Common myeloid progenitor, CD34-positive (primary cell): ENCODE results near the gene LIPC.

Source experiments
- CTCF ChIA-PET: fragments of 350-600 bp; sonication (Branson Sonifier 250); formaldehyde crosslinking; loops from one replicate; lab custom pipeline; 2021; ENCODE audit warnings: antibody characterized with exemption; lab: Charles Lee
- POLR2A ChIA-PET: fragments of 350-600 bp; sonication (Branson Sonifier 250); formaldehyde crosslinking; loops from one replicate; lab custom pipeline; 2021; ENCODE audit warnings: antibody characterized with exemption; lab: Charles Lee
- DNase-seq, 3 donors: peaks; one replicate each; pipeline versions ENCODE4 v3.0.0 to v3.0.0-alpha.2; 2013
- H3K27ac ChIP-seq, 2 experiments: 1 replicate in 1 of 2; 2 replicates in 1 of 2; pipeline ENCODE4 v1.7.0; 2013; ENCODE audit warnings: inconsistent platforms in 2 of 2, low read length in 2 of 2, mild to moderate bottlenecking in 2 of 2, low read depth in 1 of 2, moderate library complexity in 1 of 2; ENCODE audit not compliant: severe bottlenecking in 2 of 2, insufficient read depth in 1 of 2, poor library complexity in 1 of 2
- H3K27me3 ChIP-seq, 5 experiments: replicated peaks in 2 of 5; 1 replicate in 3 of 5; 2 replicates in 2 of 5; pipeline versions ENCODE4 v1.6.1 to v1.7.0; 2013; ENCODE audit warnings: low read length in 4 of 5, mild to moderate bottlenecking in 2 of 5, moderate library complexity in 2 of 5, inconsistent platforms in 1 of 5; ENCODE audit not compliant: insufficient read depth in 5 of 5, control insufficient read depth in 4 of 5
- H3K36me3 ChIP-seq, 4 experiments: 1 replicate in 2 of 4; 2 replicates in 2 of 4; pipeline versions ENCODE4 v1.6.1 to v1.7.0; 2013; ENCODE audit warnings: low read length in 3 of 4, control low read depth in 1 of 4, mild to moderate bottlenecking in 1 of 4; ENCODE audit not compliant: control insufficient read depth in 4 of 4, insufficient read depth in 4 of 4
- H3K4me1 ChIP-seq, 4 experiments: 1 replicate in 3 of 4; 2 replicates in 1 of 4; pipeline versions ENCODE4 v1.6.1 to v1.7.1; 2013; ENCODE audit warnings: low read length in 3 of 4, mild to moderate bottlenecking in 3 of 4, control low read depth in 1 of 4, inconsistent platforms in 1 of 4, moderate library complexity in 1 of 4; ENCODE audit not compliant: control insufficient read depth in 4 of 4, insufficient read depth in 4 of 4; ENCODE audit errors: control extremely low read depth in 1 of 4
- H3K4me3 ChIP-seq, 7 experiments: 1 replicate in 4 of 7; 2 replicates in 3 of 7; pipeline versions ENCODE4 v1.5.1 to v1.7.0; 2013; ENCODE audit warnings: mild to moderate bottlenecking in 7 of 7, low read length in 6 of 7, moderate library complexity in 6 of 7, inconsistent platforms in 2 of 7, low read depth in 2 of 7, control low read depth in 1 of 7; ENCODE audit not compliant: insufficient read depth in 4 of 7, control insufficient read depth in 1 of 7; ENCODE audit errors: extremely low read depth in 1 of 7
- H3K9me3 ChIP-seq, 5 experiments: 1 replicate in 4 of 5; 2 replicates in 1 of 5; pipeline versions ENCODE4 v1.6.1 to v1.7.1; 2013; ENCODE audit warnings: low read length in 4 of 5, mild to moderate bottlenecking in 2 of 5, inconsistent platforms in 1 of 5, low read depth in 1 of 5, moderate library complexity in 1 of 5; ENCODE audit not compliant: control insufficient read depth in 4 of 5, insufficient read depth in 2 of 5; ENCODE audit errors: control extremely low read depth in 1 of 5
- WGBS: methylation state at CpG from one replicate; pipeline ENCODE4 v1.1.5; 2013; ENCODE audit not compliant: insufficient coverage; 5-methylcytosine and 5-hydroxymethylcytosine counted together

Gene LIPC

DNA sequence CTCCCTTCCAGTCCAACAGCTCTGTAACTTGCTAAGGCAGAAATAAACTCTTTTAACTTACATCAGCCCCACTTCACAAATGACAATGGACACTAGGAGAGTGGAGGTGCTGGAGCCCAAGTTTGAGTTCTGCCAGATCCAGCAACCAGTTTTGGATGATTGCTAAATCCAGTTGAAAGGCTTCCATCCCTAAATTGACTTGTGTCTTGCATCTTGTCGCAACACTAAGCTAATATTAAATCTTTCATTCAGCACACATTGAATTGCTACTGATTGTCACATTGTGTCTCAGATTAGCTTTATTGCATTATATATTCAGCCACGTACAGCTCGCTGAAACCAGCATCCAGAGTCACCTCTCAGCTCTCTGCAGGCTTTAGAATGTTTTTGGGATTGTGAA is 41.7 kb upstream of the LIPC start:
- POLR2A ChIA-PET = no interaction called here

DNA sequence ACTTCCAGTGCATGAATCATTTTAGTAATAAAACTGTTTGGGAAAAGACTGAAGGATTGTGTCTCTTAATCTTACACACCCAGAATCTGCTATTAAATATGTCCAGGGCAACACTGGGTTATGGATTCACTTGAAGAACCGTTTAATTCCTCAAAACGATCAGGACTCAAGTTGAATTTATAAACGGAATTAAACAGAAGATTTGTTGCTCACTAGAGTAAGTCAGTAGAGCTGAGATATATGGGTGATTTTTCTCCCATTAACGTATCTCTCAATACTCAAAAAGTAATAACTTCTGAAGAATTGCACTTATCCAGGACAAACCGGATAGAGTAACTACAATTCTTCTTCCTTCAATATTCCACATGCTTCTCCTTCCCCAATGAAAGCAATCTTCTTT is 41.1 kb upstream of the LIPC start:
- no peak for DNase-seq
- H3K4me3 ChIP-seq = no peak overlapping the region
- H3K36me3 ChIP-seq = no peaks in the 10 kb centered on the region
- H3K27me3 ChIP-seq = no peaks in the 10 kb centered on the region
- ChIA-PET POLR2A (no interaction called here), CTCF (no interaction called here)
- H3K27ac ChIP-seq = no peak overlapping the region
- H3K9me3 ChIP-seq = no peaks in the 10 kb centered on the region
- H3K4me1 ChIP-seq = peaks cover 0 to 3% (median 0%) of the 10 kb centered on the region in 4 experiments
- WGBS = 100% methylated on average over 3 of the region's 5 CpGs

More for the DNA sequence above, 41.7 kb upstream of the LIPC start:
- no peak for DNase-seq
- Histone ChIP-seq H3K4me1 (peaks cover 0 to 3% (median 0%) of the 10 kb centered on the region in 4 experiments), H3K36me3 (no peaks in the 10 kb centered on the region), H3K27ac (no peak overlapping the region), H3K9me3 (no peaks in the 10 kb centered on the region), H3K4me3 (no peak overlapping the region), H3K27me3 (no peaks in the 10 kb centered on the region)
- 100% methylated on average over 1 of the region's 3 CpGs for WGBS
- CTCF ChIA-PET = no interaction called here

DNA sequence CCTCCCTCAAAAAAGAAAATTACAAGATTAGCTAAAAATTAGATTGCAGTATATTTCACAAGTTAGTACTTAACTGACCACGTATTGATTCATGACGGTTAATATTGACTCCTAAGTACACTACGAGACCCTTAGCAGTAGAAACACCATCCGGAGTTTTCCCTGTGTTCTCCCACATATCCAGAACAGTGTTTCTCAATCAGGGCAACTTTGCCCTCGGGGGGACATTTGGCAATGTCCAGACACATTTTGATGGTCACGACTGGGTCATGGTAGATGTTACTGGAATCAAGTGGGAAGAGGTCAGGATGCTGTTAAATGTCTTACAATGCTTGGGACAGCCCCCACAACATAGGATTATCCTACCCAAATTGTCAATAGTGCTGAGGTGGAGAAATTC is 40.7 kb upstream of the LIPC start:
- Histone ChIP-seq H3K36me3 (no peaks in the 10 kb centered on the region), H3K27ac (no peak overlapping the region), H3K4me3 (no peak overlapping the region), H3K4me1 (peaks cover 0 to 3% (median 0%) of the 10 kb centered on the region in 4 experiments), H3K9me3 (no peaks in the 10 kb centered on the region), H3K27me3 (no peaks in the 10 kb centered on the region)
- WGBS = 87% methylated on average over 5 of the region's 6 CpGs
- POLR2A ChIA-PET = no interaction called here
- DNase-seq = no peak
- CTCF ChIA-PET = no interaction called here

DNA sequence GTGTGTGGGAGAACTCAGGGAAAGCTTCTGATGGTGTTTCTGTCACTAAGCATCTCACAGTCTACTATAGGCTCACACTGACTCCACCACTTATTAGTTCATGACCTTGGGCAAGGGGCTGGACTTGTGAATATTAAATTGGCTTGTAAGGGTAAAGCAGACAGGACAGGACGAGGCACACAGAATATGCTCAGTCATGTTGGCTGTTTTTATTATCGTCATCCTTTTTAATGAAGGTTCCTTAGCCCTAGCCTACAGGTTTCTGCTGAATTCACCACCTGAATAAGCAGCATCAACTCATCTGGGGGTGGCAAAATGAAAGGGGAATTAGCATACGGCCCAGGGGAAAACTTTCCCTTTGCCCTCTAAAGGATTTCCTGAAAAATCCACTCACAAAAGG is 39.6 kb upstream of the LIPC start:
- no peak for DNase-seq
- POLR2A ChIA-PET = no interaction called here
- 90% methylated on average over 2 of the region's 3 CpGs for WGBS
- Histone ChIP-seq H3K9me3 (no peaks in the 10 kb centered on the region), H3K4me1 (peaks cover 0 to 3% (median 0%) of the 10 kb centered on the region in 4 experiments), H3K27ac (peak overlapping the region in 1 of 2 experiments; percentile 29), H3K4me3 (no peak overlapping the region), H3K27me3 (no peaks in the 10 kb centered on the region), H3K36me3 (no peaks in the 10 kb centered on the region)
- CTCF ChIA-PET = no interaction called here

DNA sequence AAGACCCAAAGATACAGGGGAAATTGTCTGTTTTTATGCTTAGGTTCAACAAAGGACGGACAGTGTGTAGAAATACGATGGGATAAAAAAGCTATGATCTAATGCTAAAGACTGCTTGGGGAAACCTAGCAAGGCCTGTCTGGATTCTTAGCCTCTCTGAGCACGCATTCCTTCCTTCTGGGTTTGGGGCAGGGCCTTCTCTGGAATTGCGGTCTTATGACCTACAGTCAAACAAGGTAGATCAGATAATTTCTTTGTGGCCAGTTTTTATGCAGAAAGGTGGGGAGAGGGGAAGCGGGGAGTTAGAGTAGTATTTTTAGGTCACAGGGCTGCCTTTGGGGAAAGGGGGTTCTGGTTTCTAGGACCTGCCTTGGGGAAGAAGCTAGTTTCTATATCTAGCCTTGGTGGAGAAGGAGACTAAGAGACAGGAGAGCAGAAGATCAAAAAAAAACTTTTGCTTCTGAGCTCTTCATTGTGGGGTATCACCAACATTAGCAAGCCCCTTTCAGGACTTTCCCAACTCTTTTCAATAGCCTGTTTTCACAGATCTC is 39.1 kb upstream of the LIPC start:
- POLR2A ChIA-PET = interaction anchor here (0.5 kb wide), 1 partner anchor 187 kb away, joined by 4 read pairs; no protein-coding TSS in a partner anchor
- H3K36me3 ChIP-seq = no peaks in the 10 kb centered on the region
- peaks cover 0 to 3% (median 0%) of the 10 kb centered on the region in 4 experiments for H3K4me1 ChIP-seq
- H3K27me3 ChIP-seq = no peaks in the 10 kb centered on the region
- no peak overlapping the region for H3K4me3 ChIP-seq
- DNase-seq = no peak
- peak overlapping the region in 1 of 2 experiments; percentile 29 for H3K27ac ChIP-seq
- CTCF ChIA-PET = no interaction called here
- no peaks in the 10 kb centered on the region for H3K9me3 ChIP-seq
- WGBS = 100% methylated on average over 5 of the region's 5 CpGs

DNA sequence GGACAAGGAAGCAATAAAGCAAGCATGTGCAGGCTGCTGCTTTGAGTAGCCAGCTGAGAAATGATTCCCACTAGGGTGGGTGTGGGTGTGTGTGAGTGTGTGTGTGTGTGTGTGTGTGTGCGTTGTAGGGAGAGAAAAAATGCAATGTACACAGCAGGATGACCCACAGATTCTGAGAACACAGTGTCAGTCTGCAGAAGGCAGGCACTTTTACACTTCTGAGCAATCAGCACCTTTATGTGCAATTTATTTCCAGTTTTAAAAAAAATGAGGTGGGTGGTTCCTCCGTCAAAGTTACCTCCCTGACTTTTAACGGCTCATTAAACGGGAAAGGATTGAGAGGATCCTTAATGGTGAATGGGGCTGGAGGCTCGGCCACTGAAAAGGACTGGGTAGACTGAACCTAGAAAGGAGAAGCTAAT is 38.5 kb upstream of the LIPC start:
- 88% methylated on average over 3 of the region's 5 CpGs for WGBS
- no peak for DNase-seq
- Histone ChIP-seq H3K4me1 (peaks cover 0 to 3% (median 0%) of the 10 kb centered on the region in 4 experiments), H3K36me3 (no peaks in the 10 kb centered on the region), H3K4me3 (no peak overlapping the region), H3K27ac (no peak overlapping the region), H3K9me3 (no peaks in the 10 kb centered on the region), H3K27me3 (no peaks in the 10 kb centered on the region)
- ChIA-PET CTCF (no interaction called here), POLR2A (interaction anchor here (0.5 kb wide), 1 partner anchor 187 kb away, joined by 4 read pairs; no protein-coding TSS in a partner anchor)

DNA sequence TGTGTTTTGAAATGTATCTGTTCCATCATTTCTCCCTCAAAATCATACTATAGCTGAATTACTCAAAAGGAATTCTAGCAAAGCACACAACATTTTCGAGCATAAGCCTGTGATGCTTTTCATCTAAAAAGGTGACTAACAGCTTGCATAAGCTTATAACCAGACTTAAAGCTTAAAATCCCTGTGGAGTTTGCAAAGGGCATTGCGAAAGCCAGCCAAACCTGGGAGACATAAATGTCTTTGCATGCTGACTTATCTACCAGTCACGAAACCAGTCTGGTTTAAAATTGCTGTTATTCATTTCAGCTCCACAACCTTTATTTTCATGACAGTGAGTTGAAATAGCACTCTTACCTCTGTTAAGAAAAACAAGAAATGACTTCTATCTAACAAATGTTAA is 35.6 kb upstream of the LIPC start:
- DNase-seq = no peak
- Histone ChIP-seq H3K27ac (no peak overlapping the region), H3K4me1 (peaks cover 0 to 3% (median 0%) of the 10 kb centered on the region in 4 experiments), H3K4me3 (no peak overlapping the region), H3K27me3 (no peaks in the 10 kb centered on the region), H3K9me3 (peaks cover 0 to 4% (median 0%) of the 10 kb centered on the region in 5 experiments), H3K36me3 (no peaks in the 10 kb centered on the region)
- POLR2A ChIA-PET = no interaction called here
- CTCF ChIA-PET = interaction anchor here (1.2 kb wide), 1 partner anchor 10 kb away, joined by 3 read pairs; no protein-coding TSS in a partner anchor
- WGBS = 85% methylated on average over 2 of the region's 3 CpGs
